Fibroblast of lung (primary cell): Measurements from ENCODE around the gene WDR7. TPM values are rescaled to one million over a fixed set of nuclear protein-coding genes. Genes with fewer than 3 reads are reported as not detected.

Source experiments
- DNase-seq, 2 donors: peaks; one replicate each; pipeline versions ENCODE4 v3.0.0 to v3.0.0-alpha.2; 2010; ENCODE audit warnings: low read depth in 2 of 2
- H2AFZ ChIP-seq: 2 replicates; pipeline ENCODE4 v1.5.1; 2012; ENCODE audit warnings: low read length, control low read depth, inconsistent platforms
- H3K27ac ChIP-seq: 2 replicates; pipeline ENCODE4 v1.5.1; 2011; ENCODE audit warnings: low read length, control low read depth; ENCODE audit not compliant: insufficient read depth
- H3K27me3 ChIP-seq: 2 replicates; pipeline ENCODE4 v1.5.1; 2011; ENCODE audit warnings: mild to moderate bottlenecking, low read length; ENCODE audit not compliant: control insufficient read depth, insufficient read depth
- H3K36me3 ChIP-seq: 2 replicates; pipeline ENCODE4 v1.5.1; 2011; ENCODE audit warnings: low read length; ENCODE audit not compliant: control insufficient read depth, insufficient read depth
- H3K4me1 ChIP-seq: 2 replicates; pipeline ENCODE4 v1.5.1; 2011; ENCODE audit warnings: low read length; ENCODE audit not compliant: control insufficient read depth, insufficient read depth; ENCODE audit errors: extremely low read depth
- H3K4me2 ChIP-seq: 2 replicates; pipeline ENCODE4 v1.5.1; 2011; ENCODE audit warnings: low read length, control low read depth; ENCODE audit not compliant: insufficient read depth; ENCODE audit errors: extremely low read depth
- H3K4me3 ChIP-seq, 4 experiments: fragments of 200-600 bp in 1 of 4; sonication (generic) in 1 of 4; replicated peaks in 1 of 4; 2 replicates each; pipeline ENCODE4 v1.5.1; 2011 to 2016; ENCODE audit warnings: low read length in 4 of 4, low read depth in 3 of 4, mild to moderate bottlenecking in 3 of 4, control low read depth in 2 of 4, inconsistent platforms in 1 of 4, mixed read lengths in 1 of 4; ENCODE audit not compliant: insufficient read depth in 1 of 4; ENCODE audit errors: control extremely low read depth in 1 of 4
- H3K79me2 ChIP-seq: 2 replicates; pipeline ENCODE4 v1.5.1; 2012; ENCODE audit warnings: mild to moderate bottlenecking, low read length, inconsistent platforms; ENCODE audit not compliant: control insufficient read depth, insufficient read depth
- H3K9ac ChIP-seq: 2 replicates; pipeline ENCODE4 v1.5.1; 2011; ENCODE audit warnings: mild to moderate bottlenecking, low read length, control low read depth; ENCODE audit not compliant: insufficient read depth
- H3K9me3 ChIP-seq: 2 replicates; pipeline ENCODE4 v1.5.1; 2012; ENCODE audit warnings: low read depth, low read length; ENCODE audit not compliant: control insufficient read depth, insufficient read depth
- H4K20me1 ChIP-seq: 2 replicates; pipeline ENCODE4 v1.5.1; 2011; ENCODE audit warnings: low read length; ENCODE audit not compliant: control insufficient read depth, insufficient read depth; ENCODE audit errors: extremely low read depth
- CTCF ChIP-seq, 2 donors: IDR thresholded peaks in 1 of 2; conservative IDR thresholded peaks in 1 of 2; 1 replicate in 1 of 2; 2 replicates in 1 of 2; pipeline ENCODE4 v1.5.1; 2011 to 2012; ENCODE audit warnings: low read length in 2 of 2, control low read depth in 1 of 2, inconsistent platforms in 1 of 2, low read depth in 1 of 2, mild to moderate bottlenecking in 1 of 2
- EZH2 ChIP-seq: IDR thresholded peaks from 2 replicates; pipeline ENCODE4 v1.5.1; 2012; ENCODE audit warnings: low read length, control low read depth, mild to moderate bottlenecking; ENCODE audit errors: missing control alignments
- polyA plus RNA-seq, 2 donors: library from polyadenylated mRNA; depleted of rRNA in 1 of 2; stranded (reverse) in 1 of 2; unstranded in 1 of 2; fragments of >200 nt; gene quantifications; 2 replicates each; pipeline ENCODE4 v1.2.1, GENCODE V29; 2011 to 2012; ENCODE audit warnings: missing spikeins in 1 of 2
- total RNA-seq: library from RNA; depleted of rRNA; stranded (reverse); fragments of >200 nt; gene quantifications from 2 replicates; pipeline ENCODE4 v1.2.1, GENCODE V29; 2014

WDR7 gene
- total and polyA plus RNA-seq, 2 donors (not counting 1 experiment from before 2014, with no cell fraction given) = 7.2 to 27.2 TPM

DNA sequence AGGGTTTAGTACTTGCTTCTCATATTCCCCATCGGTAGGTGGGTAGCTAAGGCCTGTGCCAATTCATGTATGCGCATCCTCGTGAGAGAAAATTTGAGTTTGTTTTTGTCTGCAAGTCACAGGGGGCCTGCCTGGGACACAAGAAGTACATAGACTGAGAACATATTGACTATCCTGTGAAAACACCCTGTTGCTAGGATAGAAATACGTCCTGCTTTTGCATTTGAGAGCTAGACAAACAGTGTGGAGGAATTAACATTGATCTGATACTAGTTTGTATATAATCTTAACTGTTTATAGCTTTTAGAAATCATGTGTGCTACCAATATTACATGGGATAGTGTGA is 10.9 kb downstream of the WDR7 start:
- TF ChIP-seq EZH2 = no peak
- TF ChIP-seq CTCF (conservative IDR thresholded peaks at IDR 0.05 in 1 of 2, IDR thresholded peaks at IDR 0.05 in 1 of 2; ENCODE audit: low read depth in 1 of 2, low read length in 2 of 2) = no peak
- H3K79me2 ChIP-seq = peaks cover 4% of the 10 kb centered on the region
- no peak overlapping the region for H2AFZ ChIP-seq
- H4K20me1 ChIP-seq = no peaks in the 10 kb centered on the region
- H3K27me3 ChIP-seq = no peaks in the 10 kb centered on the region
- H3K27ac ChIP-seq = no peak overlapping the region
- no peaks in the 10 kb centered on the region for H3K9me3 ChIP-seq
- H3K9ac ChIP-seq = no peak overlapping the region
- no peak for DNase-seq
- no peak overlapping the region for H3K4me2 ChIP-seq
- no peaks in the 10 kb centered on the region for H3K36me3 ChIP-seq
- no peak overlapping the region for H3K4me3 ChIP-seq
- H3K4me1 ChIP-seq = no peaks in the 10 kb centered on the region

DNA sequence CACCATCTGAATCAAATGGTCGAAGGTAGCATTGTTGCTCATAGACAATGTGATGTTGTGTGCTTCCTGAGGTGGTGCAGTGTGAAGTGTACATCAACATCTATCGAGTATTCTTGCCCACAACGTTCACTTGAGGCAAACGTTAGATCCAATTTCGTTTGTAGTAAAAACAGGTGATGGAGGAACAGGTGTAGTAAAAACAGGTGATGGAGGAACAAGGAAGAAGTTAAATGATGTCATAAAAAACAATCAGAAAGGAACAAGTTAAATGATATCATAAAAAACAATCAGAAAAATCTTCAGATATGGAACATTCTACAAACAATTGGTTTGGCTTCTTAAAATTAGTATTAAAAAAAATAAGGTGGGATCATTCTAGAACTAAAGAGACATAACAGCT is 11.3 kb downstream of the WDR7 start:
- no peaks in the 10 kb centered on the region for H3K4me1 ChIP-seq
- H3K4me2 ChIP-seq = no peak overlapping the region
- H2AFZ ChIP-seq = no peak overlapping the region
- H3K27ac ChIP-seq = no peak overlapping the region
- DNase-seq = no peak
- no peaks in the 10 kb centered on the region for H3K36me3 ChIP-seq
- no peaks in the 10 kb centered on the region for H3K27me3 ChIP-seq
- no peak for TF ChIP-seq CTCF (conservative IDR thresholded peaks at IDR 0.05 in 1 of 2, IDR thresholded peaks at IDR 0.05 in 1 of 2; ENCODE audit: low read depth in 1 of 2, low read length in 2 of 2)
- TF ChIP-seq EZH2 = no peak
- no peaks in the 10 kb centered on the region for H3K9me3 ChIP-seq
- peaks cover 4% of the 10 kb centered on the region for H3K79me2 ChIP-seq
- no peak overlapping the region for H3K4me3 ChIP-seq
- no peaks in the 10 kb centered on the region for H4K20me1 ChIP-seq
- no peak overlapping the region for H3K9ac ChIP-seq

DNA sequence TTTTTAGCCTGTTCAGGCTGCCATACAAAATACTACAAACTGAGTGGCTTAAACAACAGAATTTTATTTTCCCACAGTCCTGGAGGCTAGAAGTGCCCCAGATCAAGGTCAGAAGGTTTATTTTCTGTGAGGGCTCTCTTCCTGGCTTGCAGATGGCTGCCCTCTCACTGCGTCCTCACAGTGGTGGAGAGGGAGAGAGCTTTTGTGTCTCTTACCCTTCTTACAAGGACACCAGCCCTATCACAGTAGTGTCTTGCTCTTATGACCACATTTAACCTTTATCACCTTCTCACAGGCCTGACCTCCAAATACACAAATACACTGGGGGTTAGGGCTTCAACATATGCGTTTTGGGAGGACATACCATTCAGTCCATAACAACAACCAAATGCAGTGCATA is 11.7 kb downstream of the WDR7 start:
- peaks cover 4% of the 10 kb centered on the region for H3K79me2 ChIP-seq
- no peak for DNase-seq
- H3K4me2 ChIP-seq = no peak overlapping the region
- H2AFZ ChIP-seq = no peak overlapping the region
- H3K27ac ChIP-seq = no peak overlapping the region
- H3K4me3 ChIP-seq = no peak overlapping the region
- no peaks in the 10 kb centered on the region for H3K9me3 ChIP-seq
- H3K27me3 ChIP-seq = no peaks in the 10 kb centered on the region
- H3K36me3 ChIP-seq = no peaks in the 10 kb centered on the region
- TF ChIP-seq CTCF (conservative IDR thresholded peaks at IDR 0.05 in 1 of 2, IDR thresholded peaks at IDR 0.05 in 1 of 2; ENCODE audit: low read depth in 1 of 2, low read length in 2 of 2) = no peak
- no peak for TF ChIP-seq EZH2
- no peaks in the 10 kb centered on the region for H4K20me1 ChIP-seq
- no peaks in the 10 kb centered on the region for H3K4me1 ChIP-seq
- no peak overlapping the region for H3K9ac ChIP-seq
